ENCODE measurements around the gene SGIP1.

SGIP1 gene

GRCh38 chr1:66761221-66761620 is 227.3 kb downstream of the SGIP1 start:
- no peak overlapping the region for H3K27ac ChIP-seq (ENCODE audit: low read length)
- H3K9me3 ChIP-seq (ENCODE audit: insufficient read depth, low read depth, low read length) = no peaks in the 10 kb centered on the region; the same call in 1 of the 2 replicates
- H3K36me3 ChIP-seq (ENCODE audit: insufficient read depth, low read depth, low read length) = no peaks in the 10 kb centered on the region
- H3K4me3 ChIP-seq (ENCODE audit: low read length) = no peak overlapping the region
- no peak overlapping the region for H3K9ac ChIP-seq (ENCODE audit: low read depth, low read length)
- H3K27me3 ChIP-seq (ENCODE audit: insufficient read depth, low read length) = no peaks in the 10 kb centered on the region
- no peaks in the 10 kb centered on the region for H3K4me1 ChIP-seq (ENCODE audit: insufficient read depth, low read length)

- H3K4me3 ChIP-seq (ENCODE audit: low read length) = no peak overlapping the region
These were observed 231.1 kb downstream of the SGIP1 start for GRCh38 chr1:66764994-66765578.

GRCh38 chr1:66767626-66768025 is 233.7 kb downstream of the SGIP1 start:
- Histone ChIP-seq H3K9me3 (ENCODE audit: insufficient read depth, low read depth, low read length) (no peaks in the 10 kb centered on the region; the same call in 1 of the 2 replicates), H3K27me3 (ENCODE audit: insufficient read depth, low read length) (no peaks in the 10 kb centered on the region), H3K36me3 (ENCODE audit: insufficient read depth, low read depth, low read length) (no peaks in the 10 kb centered on the region), H3K4me1 (ENCODE audit: insufficient read depth, low read length) (no peaks in the 10 kb centered on the region), H3K27ac (ENCODE audit: low read length) (no peak overlapping the region), H3K9ac (ENCODE audit: low read depth, low read length) (no peak overlapping the region), H3K4me3 (ENCODE audit: low read length) (no peak overlapping the region)

More at GRCh38 chr1:66764994-66765578, 231.1 kb downstream of the SGIP1 start:
- Histone ChIP-seq H3K27me3 (ENCODE audit: insufficient read depth, low read length) (no peaks in the 10 kb centered on the region), H3K9me3 (ENCODE audit: insufficient read depth, low read depth, low read length) (no peaks in the 10 kb centered on the region; the same call in 1 of the 2 replicates), H3K27ac (ENCODE audit: low read length) (no peak overlapping the region), H3K9ac (ENCODE audit: low read depth, low read length) (no peak overlapping the region), H3K36me3 (ENCODE audit: insufficient read depth, low read depth, low read length) (no peaks in the 10 kb centered on the region), H3K4me1 (ENCODE audit: insufficient read depth, low read length) (no peaks in the 10 kb centered on the region)

- Histone ChIP-seq H3K4me1 (ENCODE audit: insufficient read depth, low read length) (no peaks in the 10 kb centered on the region), H3K27me3 (ENCODE audit: insufficient read depth, low read length) (no peaks in the 10 kb centered on the region), H3K9me3 (ENCODE audit: insufficient read depth, low read depth, low read length) (no peaks in the 10 kb centered on the region), H3K27ac (ENCODE audit: low read length) (no peak overlapping the region), H3K36me3 (ENCODE audit: insufficient read depth, low read depth, low read length) (no peaks in the 10 kb centered on the region), H3K4me3 (ENCODE audit: low read length) (no peak overlapping the region), H3K9ac (ENCODE audit: low read depth, low read length) (no peak overlapping the region)
These were observed 235.0 kb downstream of the SGIP1 start for GRCh38 chr1:66768965-66769364.

GRCh38 chr1:66769512-66770229 is 235.7 kb downstream of the SGIP1 start:
- Histone ChIP-seq H3K4me1 (ENCODE audit: insufficient read depth, low read length) (no peaks in the 10 kb centered on the region), H3K36me3 (ENCODE audit: insufficient read depth, low read depth, low read length) (no peaks in the 10 kb centered on the region), H3K4me3 (ENCODE audit: low read length) (no peak overlapping the region), H3K27me3 (ENCODE audit: insufficient read depth, low read length) (no peaks in the 10 kb centered on the region), H3K9ac (ENCODE audit: low read depth, low read length) (no peak overlapping the region), H3K9me3 (ENCODE audit: insufficient read depth, low read depth, low read length) (no peaks in the 10 kb centered on the region), H3K27ac (ENCODE audit: low read length) (no peak overlapping the region)

GRCh38 chr1:66770240-66770639 is 236.3 kb downstream of the SGIP1 start:
- no peaks in the 10 kb centered on the region for H3K27me3 ChIP-seq (ENCODE audit: insufficient read depth, low read length)
- H3K9me3 ChIP-seq (ENCODE audit: insufficient read depth, low read depth, low read length) = no peaks in the 10 kb centered on the region
- no peak overlapping the region for H3K9ac ChIP-seq (ENCODE audit: low read depth, low read length)
- no peaks in the 10 kb centered on the region for H3K36me3 ChIP-seq (ENCODE audit: insufficient read depth, low read depth, low read length)
- no peak overlapping the region for H3K27ac ChIP-seq (ENCODE audit: low read length)
- H3K4me3 ChIP-seq (ENCODE audit: low read length) = no peak overlapping the region
- no peaks in the 10 kb centered on the region for H3K4me1 ChIP-seq (ENCODE audit: insufficient read depth, low read length)

GRCh38 chr1:66770694-66771093 is 236.7 kb downstream of the SGIP1 start:
- Histone ChIP-seq H3K4me3 (ENCODE audit: low read length) (no peak overlapping the region), H3K27me3 (ENCODE audit: insufficient read depth, low read length) (no peaks in the 10 kb centered on the region), H3K4me1 (ENCODE audit: insufficient read depth, low read length) (no peaks in the 10 kb centered on the region), H3K9me3 (ENCODE audit: insufficient read depth, low read depth, low read length) (no peaks in the 10 kb centered on the region), H3K36me3 (ENCODE audit: insufficient read depth, low read depth, low read length) (no peaks in the 10 kb centered on the region), H3K9ac (ENCODE audit: low read depth, low read length) (no peak overlapping the region), H3K27ac (ENCODE audit: low read length) (no peak overlapping the region)

DNA sequence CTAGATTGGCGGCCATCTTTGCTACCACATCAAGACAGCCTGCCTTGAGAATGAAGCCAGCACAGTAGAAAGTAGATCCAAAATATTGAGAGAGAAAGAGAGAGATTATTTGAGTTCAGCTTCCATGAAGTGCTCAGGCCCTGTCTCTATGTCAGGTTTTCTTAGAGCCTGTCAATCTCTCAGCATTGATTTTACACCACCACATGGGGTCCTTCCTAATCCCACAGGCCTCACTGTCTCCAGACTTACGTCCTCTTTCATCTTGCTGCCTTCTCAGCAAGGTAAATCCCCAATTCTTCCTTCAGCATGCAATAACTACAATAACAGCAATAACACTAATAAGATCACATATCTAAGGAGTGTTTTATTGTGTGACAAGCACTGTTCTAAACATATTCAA is 239.3 kb downstream of the SGIP1 start:
- H3K4me1 ChIP-seq (ENCODE audit: insufficient read depth, low read length) = no peaks in the 10 kb centered on the region
- no peak overlapping the region for H3K9ac ChIP-seq (ENCODE audit: low read depth, low read length)
- H3K27ac ChIP-seq (ENCODE audit: low read length) = no peak overlapping the region
- no peaks in the 10 kb centered on the region for H3K27me3 ChIP-seq (ENCODE audit: insufficient read depth, low read length)
- no peak overlapping the region for H3K4me3 ChIP-seq (ENCODE audit: low read length)
- H3K36me3 ChIP-seq (ENCODE audit: insufficient read depth, low read depth, low read length) = no peaks in the 10 kb centered on the region
- H3K9me3 ChIP-seq (ENCODE audit: insufficient read depth, low read depth, low read length) = no peaks in the 10 kb centered on the region

DNA sequence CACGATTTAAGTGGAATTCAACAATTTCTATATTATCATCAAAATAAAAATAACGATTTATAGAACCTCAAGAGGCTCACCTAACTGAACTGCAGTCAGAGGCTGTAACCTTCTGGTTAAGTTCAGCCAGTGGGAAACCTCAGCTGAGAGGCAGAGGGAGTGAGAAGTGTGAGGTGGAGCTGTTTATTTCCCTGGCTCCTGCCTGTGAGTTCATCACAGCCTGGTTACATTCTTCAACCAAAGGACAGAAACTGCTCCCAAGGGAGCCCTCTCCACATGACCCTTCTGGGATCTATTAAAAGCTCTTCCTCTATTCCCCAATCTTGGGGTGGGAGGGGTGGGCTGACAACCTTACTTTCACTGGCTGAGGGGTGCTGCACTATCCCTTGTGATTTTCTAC is 240.5 kb downstream of the SGIP1 start:
- H3K27me3 ChIP-seq (ENCODE audit: insufficient read depth, low read length) = no peaks in the 10 kb centered on the region
- no peak overlapping the region for H3K27ac ChIP-seq (ENCODE audit: low read length)
- no peaks in the 10 kb centered on the region for H3K4me1 ChIP-seq (ENCODE audit: insufficient read depth, low read length)
- no peaks in the 10 kb centered on the region; the same call in 1 of the 2 replicates for H3K9me3 ChIP-seq (ENCODE audit: insufficient read depth, low read depth, low read length)
- no peak overlapping the region for H3K4me3 ChIP-seq (ENCODE audit: low read length)
- no peak overlapping the region for H3K9ac ChIP-seq (ENCODE audit: low read depth, low read length)
- H3K36me3 ChIP-seq (ENCODE audit: insufficient read depth, low read depth, low read length) = no peaks in the 10 kb centered on the region

- Histone ChIP-seq H3K4me1 (ENCODE audit: insufficient read depth, low read length) (no peaks in the 10 kb centered on the region), H3K27ac (ENCODE audit: low read length) (no peak overlapping the region), H3K9me3 (ENCODE audit: insufficient read depth, low read depth, low read length) (peaks cover 3% of the 10 kb centered on the region; the same call in 1 of the 2 replicates), H3K36me3 (ENCODE audit: insufficient read depth, low read depth, low read length) (no peaks in the 10 kb centered on the region), H3K4me3 (ENCODE audit: low read length) (no peak overlapping the region), H3K27me3 (ENCODE audit: insufficient read depth, low read length) (no peaks in the 10 kb centered on the region), H3K9ac (ENCODE audit: low read depth, low read length) (no peak overlapping the region)
These were observed 241.7 kb downstream of the SGIP1 start for GRCh38 chr1:66775646-66776045.

GRCh38 chr1:66777831-66778230 is 243.9 kb downstream of the SGIP1 start:
- peaks cover 3% of the 10 kb centered on the region; the same call in 1 of the 2 replicates for H3K9me3 ChIP-seq (ENCODE audit: insufficient read depth, low read depth, low read length)
- H3K4me1 ChIP-seq (ENCODE audit: insufficient read depth, low read length) = no peaks in the 10 kb centered on the region
- no peak overlapping the region for H3K9ac ChIP-seq (ENCODE audit: low read depth, low read length)
- no peak overlapping the region for H3K27ac ChIP-seq (ENCODE audit: low read length)
- no peak overlapping the region for H3K4me3 ChIP-seq (ENCODE audit: low read length)
- no peaks in the 10 kb centered on the region for H3K36me3 ChIP-seq (ENCODE audit: insufficient read depth, low read depth, low read length)
- H3K27me3 ChIP-seq (ENCODE audit: insufficient read depth, low read length) = no peaks in the 10 kb centered on the region

- Histone ChIP-seq H3K9me3 (ENCODE audit: insufficient read depth, low read depth, low read length) (peaks cover 3% of the 10 kb centered on the region; the same call in 1 of the 2 replicates), H3K36me3 (ENCODE audit: insufficient read depth, low read depth, low read length) (no peaks in the 10 kb centered on the region), H3K4me3 (ENCODE audit: low read length) (no peak overlapping the region), H3K27me3 (ENCODE audit: insufficient read depth, low read length) (no peaks in the 10 kb centered on the region), H3K9ac (ENCODE audit: low read depth, low read length) (no peak overlapping the region), H3K27ac (ENCODE audit: low read length) (no peak overlapping the region), H3K4me1 (ENCODE audit: insufficient read depth, low read length) (no peaks in the 10 kb centered on the region)
These were observed 244.3 kb downstream of the SGIP1 start for GRCh38 chr1:66778266-66778665.
